HG03571 (cell line): ENCODE data around the gene MAGEB5.
"Not testable (repeated sequence)": the region's sequence is repeated elsewhere in the genome, so short reads cannot be mapped to it uniquely, and the experiment has no call there.

ENCODE experiments used
- ATAC-seq: cut with Tn5 transposase; IDR thresholded peaks from one replicate; pipeline ENCODE4 v1.9.1; 2021; ENCODE audit not compliant: unreplicated experiment

The MAGEB5 gene

GRCh38 chrX:26215869-26216268, at the start of gene MAGEB5:
Gene MAGEB5, plus strand, starts transcription at chrX:26216169. Its CDS starts 1,133 bp downstream, at chrX:26217302.
- ATAC-seq, result no peak

- no peak for ATAC-seq
Observed at GRCh38 chrX:26192204-26192603, 23.8 kb upstream of the MAGEB5 start, which contains the start of gene MAGEB6. Gene MAGEB6, plus strand, starts transcription at chrX:26192440. Its CDS starts 1,407 bp downstream, at chrX:26193847.

GRCh38 chrX:26203561-26203960, 12.4 kb upstream of the MAGEB5 start:
- no peak for ATAC-seq

GRCh38 chrX:26204717-26205116, 11.3 kb upstream of the MAGEB5 start:
- not testable (repeated sequence) for ATAC-seq

- ATAC-seq, result no peak
Observed at GRCh38 chrX:26208012-26208411, 8.0 kb upstream of the MAGEB5 start.

GRCh38 chrX:26219351-26219750, 3.4 kb downstream of the MAGEB5 start:
- no peak for ATAC-seq

- no peak for ATAC-seq
Observed at GRCh38 chrX:26234177-26234576, 18.2 kb downstream of the MAGEB5 start.

- ATAC-seq, result no peak
Observed at GRCh38 chrX:26253526-26253925, 37.6 kb downstream of the MAGEB5 start.

GRCh38 chrX:26254436-26254835, 38.5 kb downstream of the MAGEB5 start:
- ATAC-seq, result no peak

GRCh38 chrX:26262121-26262523, 46.2 kb downstream of the MAGEB5 start:
- no peak for ATAC-seq
